ENCODE data around the gene DCC.

- TF ChIP-seq, protein P1, sequence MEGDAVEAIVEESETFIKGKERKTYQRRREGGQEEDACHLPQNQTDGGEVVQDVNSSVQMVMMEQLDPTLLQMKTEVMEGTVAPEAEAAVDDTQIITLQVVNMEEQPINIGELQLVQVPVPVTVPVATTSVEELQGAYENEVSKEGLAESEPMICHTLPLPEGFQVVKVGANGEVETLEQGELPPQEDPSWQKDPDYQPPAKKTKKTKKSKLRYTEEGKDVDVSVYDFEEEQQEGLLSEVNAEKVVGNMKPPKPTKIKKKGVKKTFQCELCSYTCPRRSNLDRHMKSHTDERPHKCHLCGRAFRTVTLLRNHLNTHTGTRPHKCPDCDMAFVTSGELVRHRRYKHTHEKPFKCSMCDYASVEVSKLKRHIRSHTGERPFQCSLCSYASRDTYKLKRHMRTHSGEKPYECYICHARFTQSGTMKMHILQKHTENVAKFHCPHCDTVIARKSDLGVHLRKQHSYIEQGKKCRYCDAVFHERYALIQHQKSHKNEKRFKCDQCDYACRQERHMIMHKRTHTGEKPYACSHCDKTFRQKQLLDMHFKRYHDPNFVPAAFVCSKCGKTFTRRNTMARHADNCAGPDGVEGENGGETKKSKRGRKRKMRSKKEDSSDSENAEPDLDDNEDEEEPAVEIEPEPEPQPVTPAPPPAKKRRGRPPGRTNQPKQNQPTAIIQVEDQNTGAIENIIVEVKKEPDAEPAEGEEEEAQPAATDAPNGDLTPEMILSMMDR (IDR thresholded peaks at IDR 0.05): no peak
- no peak for TF ChIP-seq POLR2A (IDR thresholded peaks at IDR 0.05)
These were observed 95.3 kb downstream of the DCC start for GRCh38 chr18:52435301-52435700.

Measured in body of pancreas (tissue), 4 donors.